Measurements from ENCODE around the gene PSORS1C2.

The PSORS1C2 gene

DNA sequence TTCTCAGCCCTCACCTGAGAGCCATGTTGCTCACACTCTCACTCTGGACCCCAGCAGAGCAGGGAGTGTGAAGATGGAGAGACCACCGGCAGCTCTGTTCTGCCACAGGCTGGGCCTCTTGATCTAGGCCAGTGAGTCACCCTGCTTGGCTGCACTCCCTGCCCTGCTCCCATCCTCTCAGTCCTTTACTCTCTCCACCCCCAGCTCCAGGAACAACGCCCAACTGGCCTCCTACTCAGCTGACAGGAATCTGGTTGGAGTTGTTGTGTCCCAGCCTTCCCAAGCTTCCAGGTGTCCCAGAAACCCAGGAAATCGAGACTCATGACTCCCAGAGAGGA, 24.4 kb downstream of the PSORS1C2 start, which contains the start of gene PSORS1C1:
PSORS1C1 (plus strand) TSS at position 260 of the 338 bp plus-strand sequence. CDS start 14,833 bp downstream, outside the sequence.
- no peak for DNase-seq (ENCODE audit: low read depth)

DNA sequence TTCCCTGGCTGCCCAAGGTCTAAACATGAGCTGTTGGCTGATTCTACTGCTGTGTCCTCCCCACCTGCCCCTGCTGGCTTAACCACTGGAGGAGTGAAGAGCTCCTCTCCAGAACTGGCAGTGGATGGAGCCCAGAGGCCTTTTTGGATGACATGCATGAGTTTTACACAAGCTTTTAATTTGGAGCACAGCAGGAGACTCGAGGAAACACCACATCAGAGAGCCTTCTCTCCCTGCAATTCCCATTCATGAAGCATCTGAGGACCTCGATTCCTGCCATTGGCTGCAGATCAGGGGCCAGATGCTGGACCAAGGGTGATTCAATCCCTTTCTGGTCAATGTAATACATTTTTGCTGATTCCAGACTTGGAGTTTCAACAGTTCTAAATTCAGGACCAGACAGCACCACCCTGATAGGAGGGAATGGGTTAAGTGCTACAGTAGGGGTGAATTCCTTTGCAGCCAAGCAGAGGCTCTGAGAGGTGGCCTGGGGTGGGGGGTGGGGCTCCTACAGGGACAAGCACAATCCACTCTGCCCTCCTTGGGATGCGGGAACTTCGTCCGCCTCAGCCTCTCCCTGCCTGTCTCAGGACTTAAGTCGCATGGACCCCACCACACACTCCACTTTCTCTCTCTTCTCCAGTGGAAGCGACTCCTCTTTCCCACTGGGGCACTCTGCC, 24.9 kb downstream of the PSORS1C2 start:
- DNase-seq (ENCODE audit: low read depth): no peak

DNA sequence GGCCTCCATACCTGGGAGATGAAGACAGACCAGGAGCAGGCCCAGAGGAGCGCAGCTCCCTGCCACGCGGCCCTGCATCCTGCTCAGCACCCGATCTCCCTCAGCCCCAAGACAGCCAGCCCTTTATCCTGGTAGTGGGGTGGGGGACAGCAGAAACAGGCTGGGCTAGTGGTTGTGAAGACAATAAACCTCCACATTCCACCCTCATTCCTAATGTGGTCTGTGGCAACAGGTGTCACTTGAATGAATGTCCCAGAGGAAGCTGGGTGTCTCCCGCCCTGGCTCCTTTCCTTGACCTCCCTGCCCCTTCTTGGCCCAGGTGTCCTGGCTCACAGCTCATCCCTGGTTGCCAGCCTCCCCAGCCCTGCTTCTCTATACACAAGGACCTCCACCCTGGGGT, 26.4 kb downstream of the PSORS1C2 start, which contains the start of gene C6orf15:
C6orf15 (minus strand) TSS at position 98 of the 400 bp plus-strand sequence; CDS start at position 78, 20 bp downstream.
- DNase-seq (ENCODE audit: low read depth): no peak

DNA sequence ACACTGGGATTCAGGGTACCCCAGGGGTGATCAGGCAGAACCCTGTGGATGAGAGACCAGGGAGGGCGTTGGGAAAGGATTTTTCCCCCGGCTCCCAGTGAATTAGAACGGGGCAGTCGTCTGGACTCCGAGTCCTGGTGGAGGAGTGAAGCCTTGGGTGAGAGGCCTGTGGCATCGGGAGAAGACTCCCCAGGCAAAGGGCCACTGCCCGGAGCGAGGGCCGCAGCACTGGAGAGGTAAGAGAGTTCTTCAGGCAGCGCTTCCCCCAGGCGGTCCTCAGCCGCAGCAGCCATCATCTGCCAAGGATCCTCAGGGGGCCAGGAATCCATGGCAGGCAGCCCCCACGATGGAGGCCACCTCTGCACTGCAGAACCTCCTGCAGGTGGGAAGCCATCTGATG, 27.2 kb downstream of the PSORS1C2 start:
- DNase-seq (ENCODE audit: low read depth): no peak

DNA sequence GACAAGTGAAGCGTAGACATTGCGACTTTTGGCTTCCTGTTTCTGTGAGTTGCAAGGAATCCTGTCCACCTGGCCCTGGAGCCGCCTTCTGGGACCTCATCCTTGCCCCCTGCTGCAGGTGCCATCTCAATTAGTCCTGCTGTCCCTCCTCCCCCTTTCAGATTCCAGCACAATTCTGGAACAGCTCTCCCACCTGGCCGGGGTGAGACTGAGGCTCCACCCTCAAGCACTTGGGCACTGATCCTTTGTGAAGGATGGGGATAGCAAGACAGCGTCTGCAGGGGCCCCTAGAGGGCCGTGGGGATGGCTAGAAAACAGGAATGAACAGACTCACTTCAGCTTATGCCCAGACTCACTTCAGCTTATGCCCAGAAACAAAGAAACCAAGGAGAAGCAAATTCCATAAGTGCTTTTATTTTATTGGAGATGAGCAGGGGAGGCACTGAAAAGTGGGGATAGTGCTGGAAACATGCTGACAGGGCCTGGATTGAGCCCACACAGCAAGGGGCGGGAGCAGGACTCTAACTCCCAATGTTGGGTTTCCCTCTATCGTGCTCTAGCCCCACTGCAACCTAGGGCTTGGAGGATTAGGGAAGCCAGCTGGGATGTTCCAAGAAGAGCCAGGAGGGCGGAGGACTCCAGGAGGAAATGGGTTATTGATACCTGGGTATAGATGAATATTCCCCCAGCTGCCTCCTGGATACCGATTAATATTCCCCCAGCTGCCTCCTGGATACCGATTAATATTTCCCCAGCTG, 27.9 kb downstream of the PSORS1C2 start:
- no peak for DNase-seq (ENCODE audit: low read depth)

DNA sequence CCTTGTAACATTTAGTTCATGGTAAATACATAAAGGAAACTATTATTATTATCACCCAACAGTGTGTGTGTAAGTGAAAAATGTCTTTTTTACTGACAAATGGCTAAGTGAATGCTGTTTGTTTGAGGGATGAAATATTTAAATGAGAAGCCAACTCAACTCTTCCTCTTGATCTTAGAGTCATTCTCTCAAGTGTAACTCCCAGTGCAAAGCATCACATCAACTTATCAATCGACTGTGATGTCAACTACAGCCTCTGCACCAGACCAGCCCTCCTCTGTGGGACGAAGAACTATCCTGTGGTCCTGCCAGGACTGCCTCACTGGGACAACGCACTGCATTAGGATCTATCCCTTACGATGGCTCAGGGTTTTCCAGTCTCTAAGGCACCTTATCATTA, 31.8 kb downstream of the PSORS1C2 start:
- no peak for DNase-seq (ENCODE audit: low read depth)

DNA sequence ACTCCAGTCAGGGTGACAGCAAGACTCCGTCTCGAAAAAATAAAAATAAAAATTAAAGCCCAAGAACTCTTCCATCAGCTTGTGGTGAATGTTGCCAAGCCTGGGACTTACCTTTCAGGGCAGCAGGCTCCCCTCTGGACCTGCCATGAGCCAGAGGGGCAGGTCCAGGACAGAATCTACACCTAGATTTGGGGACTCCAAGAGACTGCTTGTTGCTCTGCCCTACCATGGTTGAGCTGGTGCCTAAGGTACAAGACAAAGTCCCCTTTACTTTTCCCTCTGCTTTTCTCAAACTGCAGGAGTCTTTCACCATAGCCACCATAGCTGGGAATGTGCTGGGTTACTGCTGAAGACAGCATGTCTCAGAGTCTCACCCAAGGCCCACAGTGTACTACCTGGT, 35.7 kb downstream of the PSORS1C2 start:
- no peak for DNase-seq (ENCODE audit: low read depth)

DNA sequence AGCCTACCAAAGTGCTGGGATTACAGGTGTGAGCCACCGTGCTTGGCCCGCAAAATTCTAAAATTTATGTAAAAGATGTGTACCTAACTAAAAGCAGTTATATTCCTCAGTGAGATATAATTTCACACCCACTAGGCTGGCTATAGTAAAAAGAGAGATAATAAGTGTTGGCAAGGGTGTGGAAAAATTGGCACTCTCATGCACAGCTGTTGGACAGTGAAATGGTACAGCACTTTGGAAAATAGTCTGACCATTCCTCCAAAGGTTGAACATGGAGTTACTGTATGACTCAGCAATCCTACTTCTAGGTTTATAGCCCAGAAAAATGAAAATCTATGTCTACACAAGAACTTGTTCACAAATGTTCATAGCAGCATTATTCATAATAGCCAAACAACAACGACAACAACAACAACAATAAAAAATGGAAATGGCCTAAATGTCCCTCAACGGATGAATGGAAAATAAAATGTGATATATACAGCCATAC, 40.4 kb downstream of the PSORS1C2 start:
- no peak for DNase-seq (ENCODE audit: low read depth)

DNA sequence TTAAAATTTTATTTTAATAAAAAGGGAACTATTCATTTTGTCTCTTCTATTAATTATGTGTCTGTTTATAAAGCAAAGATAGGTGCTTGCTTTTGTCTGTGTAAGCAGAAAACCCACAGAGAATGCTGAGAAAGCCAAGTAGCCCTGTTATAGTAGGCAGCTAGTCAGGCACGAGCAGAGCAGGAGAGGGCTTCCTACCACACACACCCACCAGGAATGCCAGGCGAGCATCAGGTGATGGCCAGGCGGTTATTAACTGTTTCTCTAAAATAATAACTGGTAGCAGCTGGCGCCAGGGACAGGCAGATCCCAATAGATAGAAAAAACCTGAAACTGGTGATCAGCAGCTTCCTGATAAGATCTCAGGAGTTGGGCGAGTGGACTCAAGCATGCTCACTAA, 42.2 kb downstream of the PSORS1C2 start:
- no peak for DNase-seq (ENCODE audit: low read depth)

DNA sequence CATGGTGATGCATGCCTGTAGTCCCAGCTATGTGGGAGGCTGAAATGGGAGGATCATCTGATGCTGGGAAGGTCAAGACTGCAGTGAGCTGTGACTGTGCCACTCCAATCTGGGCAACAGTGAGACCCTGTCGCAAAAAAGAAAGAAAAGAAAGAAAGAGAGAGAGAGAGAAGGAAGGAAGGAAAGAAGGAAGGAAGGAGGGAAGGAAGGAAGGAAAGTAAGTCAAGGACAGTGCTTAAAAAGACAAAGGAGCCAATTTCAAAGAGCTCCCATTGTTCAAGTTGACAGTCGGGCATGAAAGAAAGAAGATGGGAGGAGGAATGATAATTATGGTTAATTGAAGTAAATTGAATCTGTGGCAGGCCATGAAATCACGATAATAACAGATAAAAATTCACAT, 42.7 kb downstream of the PSORS1C2 start:
- no peak for DNase-seq (ENCODE audit: low read depth)

DNA sequence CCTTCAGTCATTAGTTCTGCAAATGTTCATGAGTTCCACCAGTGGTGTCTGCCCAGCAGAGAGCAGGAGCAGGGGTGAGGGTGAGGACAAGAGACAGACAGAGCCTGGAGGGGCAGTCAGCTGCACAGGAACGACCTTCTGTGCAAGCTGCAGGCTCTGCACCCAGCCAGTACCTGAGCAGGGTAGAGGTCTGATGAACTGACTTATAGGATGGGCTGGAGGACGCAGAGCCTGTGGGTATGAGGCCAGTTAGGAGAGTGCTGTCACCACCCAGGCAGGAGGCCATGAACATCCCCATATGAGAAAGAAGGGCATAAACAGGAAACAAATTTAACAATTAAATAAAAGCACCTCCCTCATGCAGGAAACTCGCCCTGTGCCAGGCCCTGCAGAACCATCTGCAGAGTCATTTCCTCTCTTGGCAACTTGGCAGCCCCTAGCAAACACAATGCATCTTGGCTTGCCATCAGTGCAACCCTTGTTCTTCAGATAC, 44.4 kb downstream of the PSORS1C2 start:
- peak; percentile 2 for DNase-seq (ENCODE audit: low read depth)

DNA sequence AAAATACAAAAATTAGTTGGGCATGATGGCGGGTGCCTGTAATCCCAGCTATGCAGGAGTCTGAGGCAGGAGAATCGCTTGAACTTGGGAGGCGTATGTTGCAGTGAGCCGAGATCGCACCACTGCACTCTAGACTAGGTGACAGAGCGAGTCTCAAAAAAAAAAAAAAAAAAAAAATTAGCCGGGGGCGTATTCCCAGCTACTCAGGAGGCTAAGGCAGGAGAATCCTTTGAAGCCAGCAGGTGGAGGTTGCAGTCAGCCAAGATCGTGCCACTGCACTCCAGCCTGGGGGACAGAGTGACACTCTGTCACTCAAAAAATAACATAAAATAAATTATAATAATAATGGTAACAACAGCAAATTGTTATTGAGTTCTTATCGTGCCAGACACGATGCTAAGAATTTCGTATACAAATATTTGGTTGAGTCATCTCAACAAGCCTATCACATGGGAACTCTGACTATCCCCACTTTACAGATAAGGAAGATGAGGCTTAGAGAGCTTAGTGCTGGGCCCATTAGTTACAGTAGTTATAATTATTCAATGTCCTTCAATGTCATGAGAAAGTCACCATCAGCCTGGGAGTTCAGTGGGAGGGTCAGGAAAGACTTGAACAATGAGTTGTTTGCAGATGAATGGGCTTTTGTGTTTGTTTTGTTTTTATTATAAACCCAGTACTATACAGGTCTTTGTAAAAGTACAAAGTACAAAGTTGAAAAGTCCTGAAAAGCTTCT, 45.9 kb downstream of the PSORS1C2 start:
- no peak for DNase-seq (ENCODE audit: low read depth)

DNA sequence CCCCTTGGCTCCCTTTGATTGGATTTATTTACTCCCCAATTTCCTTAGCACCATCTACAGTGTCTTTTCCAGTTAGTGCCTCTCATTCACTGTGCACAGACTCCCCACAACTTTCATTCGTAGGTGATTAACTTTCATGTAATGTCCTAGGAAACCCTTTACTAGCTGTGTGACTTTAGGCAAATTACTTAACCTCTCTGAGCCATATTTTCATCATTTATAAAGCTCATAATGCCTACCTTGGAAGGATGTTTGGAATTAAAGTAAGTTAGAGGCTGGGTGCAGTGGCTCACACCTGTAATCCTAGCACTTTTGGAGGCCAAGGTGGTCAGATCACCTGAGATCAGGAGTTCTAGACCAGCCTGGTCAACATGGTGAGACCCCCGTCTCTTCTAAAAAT, 46.6 kb downstream of the PSORS1C2 start:
- DNase-seq (ENCODE audit: low read depth): no peak

DNA sequence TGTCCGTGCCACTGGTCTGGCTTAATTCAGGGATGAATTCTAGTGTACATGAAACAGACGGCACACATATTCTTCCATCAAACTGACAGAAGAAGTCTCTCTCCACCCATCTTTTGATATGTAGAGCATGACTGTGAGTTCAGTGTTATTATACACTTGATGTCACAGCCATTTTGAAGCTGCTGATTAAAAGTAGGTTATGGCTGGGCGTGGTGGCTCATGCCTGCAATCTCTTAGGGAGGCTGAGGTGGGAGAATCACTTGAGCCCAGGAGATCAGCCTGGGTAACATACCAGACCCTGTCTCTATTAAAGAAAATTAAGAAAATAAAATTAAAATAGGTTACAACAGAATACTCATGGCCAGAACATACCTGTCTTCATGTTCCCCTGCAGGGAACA, 47.2 kb downstream of the PSORS1C2 start:
- no peak for DNase-seq (ENCODE audit: low read depth)

DNA sequence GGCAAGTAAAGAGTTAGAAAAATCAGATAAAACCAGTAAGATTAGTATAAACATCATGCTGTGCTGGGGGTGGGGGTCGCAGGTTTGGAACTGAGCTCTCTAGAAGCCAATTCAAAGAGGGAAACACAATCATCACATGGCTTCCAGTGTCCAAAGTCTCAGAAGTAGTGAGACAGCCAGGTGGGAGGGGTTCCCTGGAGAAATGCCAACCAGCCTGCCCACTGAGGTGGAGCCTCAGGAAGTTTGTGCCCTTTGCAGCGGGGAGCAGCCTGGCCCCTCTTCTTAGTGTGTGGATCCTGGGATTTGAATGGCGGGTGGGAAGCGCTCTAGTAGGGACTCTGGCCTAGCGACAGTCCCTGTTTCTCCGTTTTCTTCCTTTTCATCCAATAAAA, 47.9 kb downstream of the PSORS1C2 start:
- DNase-seq (ENCODE audit: low read depth): no peak

DNA sequence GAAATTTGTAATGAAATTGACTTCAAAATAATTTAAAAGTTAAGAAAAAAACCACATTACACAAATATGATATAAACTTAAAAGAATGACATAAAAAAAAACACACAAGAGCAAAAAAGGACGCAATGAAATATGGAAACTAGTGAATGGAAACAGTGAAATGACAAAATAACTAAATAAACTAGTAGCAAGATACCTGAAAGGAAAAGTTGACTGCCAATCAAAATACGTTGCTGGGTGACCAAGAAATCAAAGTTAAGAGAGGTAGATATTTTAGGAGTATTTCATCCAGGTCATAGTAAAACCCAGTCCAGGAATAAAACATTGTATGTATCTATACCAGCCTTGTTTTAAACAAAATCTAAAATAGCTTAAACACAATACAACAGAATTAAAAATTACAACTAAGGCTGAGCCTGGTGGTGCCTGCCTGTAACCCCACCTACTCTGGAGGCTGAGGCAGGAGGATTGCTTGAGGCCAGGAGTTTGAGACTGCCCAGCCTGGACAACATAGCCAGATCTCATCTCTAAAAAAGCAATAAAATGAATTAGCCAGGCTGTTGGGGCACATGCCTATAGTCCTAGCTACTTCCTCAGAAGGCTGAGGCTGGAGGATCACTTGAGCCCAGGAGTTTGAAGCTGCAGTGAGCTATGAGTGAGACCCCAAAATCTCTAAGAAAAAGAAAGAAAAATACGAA, 48.4 kb downstream of the PSORS1C2 start:
- DNase-seq (ENCODE audit: low read depth): no peak

Measured in T-helper 22 cell (primary cell).